HEK293 (cell line): ENCODE results near the gene ZNF121.
"Not testable (repeated sequence)": the region's sequence is repeated elsewhere in the genome, so short reads cannot be mapped to it uniquely, and the experiment has no call there.

ENCODE experiments used
- CTCF ChIA-PET: fragments of 350-600 bp; formaldehyde crosslinking; extraction: SDS; loops from one replicate; lab custom pipeline; 2021; ENCODE audit warnings: antibody characterized with exemption; lab: Yijun Ruan, JAX
- POLR2A ChIA-PET: fragments of 300-600 bp; formaldehyde crosslinking; extraction: SDS; loops from one replicate; lab custom pipeline; 2020; ENCODE audit warnings: antibody characterized with exemption, inconsistent platforms; lab: Yijun Ruan, JAX
- H3K27ac ChIP-seq: fragments of 200-500 bp; sonication (Bioruptor generic); 2 replicates; pipeline ENCODE4 v1.5.1; 2014; ENCODE audit warnings: low read depth, low read length, control low read depth, inconsistent platforms; ENCODE audit errors: extremely low read depth
- H3K36me3 ChIP-seq, 2 experiments: fragments of 200-500 bp in 1 of 2; sonication (Bioruptor generic) in 1 of 2; 1 replicate in 1 of 2; 2 replicates in 1 of 2; pipeline ENCODE4 v1.5.1; 2014 to 2017; ENCODE audit warnings: inconsistent platforms in 2 of 2, low read length in 2 of 2; ENCODE audit not compliant: control insufficient read depth in 2 of 2, insufficient read depth in 1 of 2
- H3K4me1 ChIP-seq: fragments of 200-500 bp; sonication (Bioruptor generic); 2 replicates; pipeline ENCODE4 v1.5.1; 2014; ENCODE audit warnings: mild to moderate bottlenecking, low read length, inconsistent platforms; ENCODE audit not compliant: control insufficient read depth, insufficient read depth
- H3K4me3 ChIP-seq: 2 replicates; pipeline ENCODE4 v1.5.1; 2011; ENCODE audit warnings: low read depth, mild to moderate bottlenecking, control low read depth, low read length, moderate library complexity
- H3K9me3 ChIP-seq: fragments of 200-500 bp; sonication (Bioruptor generic); 2 replicates; pipeline ENCODE4 v1.5.1; 2014; ENCODE audit warnings: low read depth, low read length, inconsistent platforms; ENCODE audit not compliant: control insufficient read depth, insufficient read depth
- HOXA7 ChIP-seq: sonication (generic); formaldehyde crosslinking; IDR thresholded peaks from 2 replicates; pipeline ENCODE4 v1.8.1; 2022; ENCODE audit warnings: missing genetic modification reagents, borderline replicate concordance
- KLF1 ChIP-seq: fragments of 450-650 bp; formaldehyde crosslinking; IDR thresholded peaks from 2 replicates; pipeline ENCODE4 v1.5.1; 2016; ENCODE audit warnings: missing biosample characterization, missing genetic modification characterization
- ZBTB7A ChIP-seq: fragments of 450-650 bp; formaldehyde crosslinking; IDR thresholded peaks from 2 replicates; pipeline ENCODE4 v1.5.1; 2016; ENCODE audit warnings: low read depth, missing biosample characterization, missing genetic modification characterization
- ZNF10 ChIP-seq: fragments of 450-650 bp; formaldehyde crosslinking; IDR thresholded peaks from 2 replicates; pipeline ENCODE4 v1.5.1; 2017; ENCODE audit warnings: missing biosample characterization, missing genetic modification characterization
- ZNF157 ChIP-seq: fragments of 450-650 bp; formaldehyde crosslinking; IDR thresholded peaks from 2 replicates; pipeline ENCODE4 v1.5.1; 2016; ENCODE audit warnings: missing biosample characterization, missing genetic modification characterization
- ZNF169 ChIP-seq: fragments of 450-650 bp; formaldehyde crosslinking; IDR thresholded peaks from 2 replicates; pipeline ENCODE4 v1.5.1; 2016; ENCODE audit warnings: missing biosample characterization, missing genetic modification characterization
- ZNF426 ChIP-seq: fragments of 450-650 bp; formaldehyde crosslinking; IDR thresholded peaks from 2 replicates; pipeline ENCODE4 v1.5.1; 2017; ENCODE audit warnings: missing biosample characterization, missing genetic modification characterization, mild to moderate bottlenecking, inconsistent platforms, moderate library complexity
- ZNF433 ChIP-seq: fragments of 450-650 bp; formaldehyde crosslinking; IDR thresholded peaks from 2 replicates; pipeline ENCODE4 v1.5.1; 2016; ENCODE audit warnings: missing biosample characterization, missing genetic modification characterization, low read depth
- ZNF548 ChIP-seq: fragments of 450-650 bp; formaldehyde crosslinking; IDR thresholded peaks from 2 replicates; pipeline ENCODE4 v1.5.1; 2016; ENCODE audit warnings: missing biosample characterization, missing genetic modification characterization
- ZNF624 ChIP-seq: fragments of 450-650 bp; formaldehyde crosslinking; IDR thresholded peaks from 2 replicates; pipeline ENCODE4 v1.5.1; 2017; ENCODE audit warnings: missing biosample characterization, missing genetic modification characterization
- ZNF747 ChIP-seq: fragments of 450-650 bp; formaldehyde crosslinking; IDR thresholded peaks from 2 replicates; pipeline ENCODE4 v1.5.1; 2016; ENCODE audit warnings: missing biosample characterization, missing genetic modification characterization
- ZNF837 ChIP-seq: fragments of 450-650 bp; formaldehyde crosslinking; IDR thresholded peaks from 2 replicates; pipeline ENCODE4 v1.5.1; 2016; ENCODE audit warnings: missing biosample characterization, missing genetic modification characterization
- ZXDB ChIP-seq: fragments of 450-650 bp; formaldehyde crosslinking; IDR thresholded peaks from 2 replicates; pipeline ENCODE4 v1.5.1; 2016; ENCODE audit warnings: missing biosample characterization, missing genetic modification characterization
- TF ChIP-seq, protein P1 (sequence below): fragments of 450-650 bp; formaldehyde crosslinking; conservative IDR thresholded peaks from 2 replicates; pipeline ENCODE4 v1.5.1; 2016; ENCODE audit warnings: low read depth, missing biosample characterization, missing genetic modification characterization

Gene ZNF121

GRCh38 chr19:9552536-9553274 is 31.6 kb downstream of the ZNF121 start:
- TF ChIP-seq ZNF426, result no peak
- no peak overlapping the region for H3K4me3 ChIP-seq
- H3K27ac ChIP-seq, result no peak overlapping the region
- H3K9me3 ChIP-seq, result no peaks in the 10 kb centered on the region
- H3K4me1 ChIP-seq, result no peaks in the 10 kb centered on the region
- ChIA-PET POLR2A (no interaction called here), CTCF (no interaction called here)
- no peaks in the 10 kb centered on the region; a peak in 1 of 3 replicates for H3K36me3 ChIP-seq

DNA sequence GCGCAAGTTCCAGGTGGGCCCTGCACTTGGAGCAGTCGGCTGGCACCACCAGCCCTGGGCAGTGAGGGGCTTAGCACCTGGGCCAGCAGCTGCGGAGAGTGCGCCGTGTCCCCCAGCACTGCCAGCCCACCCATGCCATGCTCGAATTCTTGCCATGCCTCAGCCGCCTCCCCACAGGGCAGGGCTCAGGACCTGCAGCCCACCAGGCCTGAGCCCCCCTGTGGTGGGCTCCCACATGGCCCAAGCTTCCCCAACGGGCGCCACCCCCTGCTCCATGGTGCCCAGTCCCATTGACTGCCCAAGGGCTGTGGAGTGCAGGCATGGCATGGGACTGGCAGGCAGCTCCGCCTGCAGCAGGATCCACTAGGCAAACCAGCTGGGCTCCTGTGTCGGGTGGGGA is 36.4 kb downstream of the ZNF121 start:
- CTCF ChIA-PET, result no interaction called here
- TF ChIP-seq KLF1, result no peak
- TF ChIP-seq ZBTB7A (tag by site-specific recombination), result no peak
- no peak for TF ChIP-seq ZNF837 (tag by site-specific recombination)
- no peak for TF ChIP-seq ZNF624 (tag by site-specific recombination)
- TF ChIP-seq ZNF157 (tag by site-specific recombination), result no peak
- TF ChIP-seq ZNF10 (tag by site-specific recombination), result no peak
- TF ChIP-seq ZNF433 (tag by site-specific recombination), result no peak
- no peak for TF ChIP-seq ZXDB

GRCh38 chr19:9541281-9541680 is 43.0 kb downstream of the ZNF121 start:
- H3K4me1 ChIP-seq, H3K27ac ChIP-seq, H3K9me3 ChIP-seq, H3K4me3 ChIP-seq, CTCF ChIA-PET, H3K36me3 ChIP-seq: not testable (repeated sequence)
- POLR2A ChIA-PET, result interaction anchor here (0.6 kb wide), 1 partner anchor 65 kb away, joined by 4 read pairs; no protein-coding TSS in a partner anchor

More for the DNA sequence above, 36.4 kb downstream of the ZNF121 start:
- H3K36me3 ChIP-seq, result no peaks in the 10 kb centered on the region
- H3K27ac ChIP-seq, result no peak overlapping the region
- H3K4me1 ChIP-seq, result no peaks in the 10 kb centered on the region
- no peak overlapping the region for H3K4me3 ChIP-seq
- H3K9me3 ChIP-seq, result no peaks in the 10 kb centered on the region
- POLR2A ChIA-PET, result interaction anchor here (0.6 kb wide), 1 partner anchor 287 kb away, joined by 6 read pairs; the partner anchor contains the start of gene PIN1

- H3K36me3 ChIP-seq, result peaks cover 15 to 20% of the 10 kb centered on the region in 2 experiments
- CTCF ChIA-PET, H3K4me1 ChIP-seq, H3K27ac ChIP-seq, H3K9me3 ChIP-seq, H3K4me3 ChIP-seq, POLR2A ChIA-PET: not testable (repeated sequence)
Observed at GRCh38 chr19:9539921-9540320, 44.4 kb downstream of the ZNF121 start.

- H3K9me3 ChIP-seq, H3K27ac ChIP-seq, H3K4me3 ChIP-seq, H3K4me1 ChIP-seq, CTCF ChIA-PET, POLR2A ChIA-PET: not testable (repeated sequence)
- H3K36me3 ChIP-seq, result peaks cover 22 to 27% of the 10 kb centered on the region in 2 experiments
Observed at GRCh38 chr19:9539201-9539600, 45.1 kb downstream of the ZNF121 start.

GRCh38 chr19:9538183-9539058 is 45.9 kb downstream of the ZNF121 start, which contains the start of gene ZNF426:
ZNF426 (minus strand) TSS chr19:9538645; CDS start chr19:9536232, 2,413 bp downstream.
- H3K4me1 ChIP-seq, result no peaks in the 10 kb centered on the region
- H3K9me3 ChIP-seq, result no peaks in the 10 kb centered on the region
- ChIA-PET POLR2A (no interaction called here), CTCF (interaction anchor here (0.7 kb wide), 1 partner anchor 41 kb away, joined by 3 read pairs; no protein-coding TSS in a partner anchor)
- peak within 1 kb of the TSS; percentile 99 for H3K4me3 ChIP-seq
- H3K36me3 ChIP-seq, result peaks cover 28 to 35% of the 10 kb centered on the region in 2 experiments
- H3K27ac ChIP-seq, result peak within 1 kb of the TSS; percentile 50
- TF ChIP-seq, protein P1, sequence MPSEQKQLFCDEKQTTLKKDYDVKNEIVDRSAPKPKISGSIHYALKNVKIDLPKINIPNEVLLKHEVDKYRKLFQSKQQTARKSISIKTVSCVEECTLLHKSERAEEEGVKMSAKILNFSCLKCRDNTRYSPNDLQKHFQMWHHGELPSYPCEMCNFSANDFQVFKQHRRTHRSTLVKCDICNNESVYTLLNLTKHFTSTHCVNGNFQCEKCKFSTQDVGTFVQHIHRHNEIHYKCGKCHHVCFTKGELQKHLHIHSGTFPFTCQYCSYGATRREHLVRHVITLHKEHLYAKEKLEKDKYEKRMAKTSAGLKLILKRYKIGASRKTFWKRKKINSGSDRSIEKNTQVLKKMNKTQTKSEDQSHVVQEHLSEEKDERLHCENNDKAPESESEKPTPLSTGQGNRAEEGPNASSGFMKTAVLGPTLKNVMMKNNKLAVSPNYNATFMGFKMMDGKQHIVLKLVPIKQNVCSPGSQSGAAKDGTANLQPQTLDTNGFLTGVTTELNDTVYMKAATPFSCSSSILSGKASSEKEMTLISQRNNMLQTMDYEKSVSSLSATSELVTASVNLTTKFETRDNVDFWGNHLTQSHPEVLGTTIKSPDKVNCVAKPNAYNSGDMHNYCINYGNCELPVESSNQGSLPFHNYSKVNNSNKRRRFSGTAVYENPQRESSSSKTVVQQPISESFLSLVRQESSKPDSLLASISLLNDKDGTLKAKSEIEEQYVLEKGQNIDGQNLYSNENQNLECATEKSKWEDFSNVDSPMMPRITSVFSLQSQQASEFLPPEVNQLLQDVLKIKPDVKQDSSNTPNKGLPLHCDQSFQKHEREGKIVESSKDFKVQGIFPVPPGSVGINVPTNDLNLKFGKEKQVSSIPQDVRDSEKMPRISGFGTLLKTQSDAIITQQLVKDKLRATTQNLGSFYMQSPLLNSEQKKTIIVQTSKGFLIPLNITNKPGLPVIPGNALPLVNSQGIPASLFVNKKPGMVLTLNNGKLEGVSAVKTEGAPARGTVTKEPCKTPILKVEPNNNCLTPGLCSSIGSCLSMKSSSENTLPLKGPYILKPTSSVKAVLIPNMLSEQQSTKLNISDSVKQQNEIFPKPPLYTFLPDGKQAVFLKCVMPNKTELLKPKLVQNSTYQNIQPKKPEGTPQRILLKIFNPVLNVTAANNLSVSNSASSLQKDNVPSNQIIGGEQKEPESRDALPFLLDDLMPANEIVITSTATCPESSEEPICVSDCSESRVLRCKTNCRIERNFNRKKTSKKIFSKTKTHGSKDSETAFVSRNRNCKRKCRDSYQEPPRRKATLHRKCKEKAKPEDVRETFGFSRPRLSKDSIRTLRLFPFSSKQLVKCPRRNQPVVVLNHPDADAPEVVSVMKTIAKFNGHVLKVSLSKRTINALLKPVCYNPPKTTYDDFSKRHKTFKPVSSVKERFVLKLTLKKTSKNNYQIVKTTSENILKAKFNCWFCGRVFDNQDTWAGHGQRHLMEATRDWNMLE, result peak; percentile 61
- TF ChIP-seq ZNF747 (tag by site-specific recombination) (no peak), HOXA7 (CRISPR knock-in tag) (no peak), ZNF548 (tag by site-specific recombination) (no peak), ZNF169 (no peak), ZNF624 (tag by site-specific recombination) (no peak), ZXDB (peak; percentile 72; the same call in 1 of the 2 replicates)
